GM18511 (cell line): ENCODE results near the gene METRN.
A peak's percentile ranks its signal among the peaks of the same experiment; 100 is the strongest.

Experiments
- ATAC-seq: cut with Tn5 transposase; IDR thresholded peaks from one replicate; pipeline ENCODE4 v1.9.1; 2021; ENCODE audit warnings: mild to moderate bottlenecking, moderate library complexity; ENCODE audit not compliant: unreplicated experiment

The METRN gene

GRCh38 chr16:721765-722540, 7.0 kb downstream of the METRN start:
- no peak for ATAC-seq

GRCh38 chr16:722835-723633, 8.1 kb downstream of the METRN start:
- no peak for ATAC-seq

- no peak for ATAC-seq
Measured at GRCh38 chr16:723695-724094, 8.8 kb downstream of the METRN start.

GRCh38 chr16:724188-725040, 9.5 kb downstream of the METRN start:
- ATAC-seq, result no peak

DNA sequence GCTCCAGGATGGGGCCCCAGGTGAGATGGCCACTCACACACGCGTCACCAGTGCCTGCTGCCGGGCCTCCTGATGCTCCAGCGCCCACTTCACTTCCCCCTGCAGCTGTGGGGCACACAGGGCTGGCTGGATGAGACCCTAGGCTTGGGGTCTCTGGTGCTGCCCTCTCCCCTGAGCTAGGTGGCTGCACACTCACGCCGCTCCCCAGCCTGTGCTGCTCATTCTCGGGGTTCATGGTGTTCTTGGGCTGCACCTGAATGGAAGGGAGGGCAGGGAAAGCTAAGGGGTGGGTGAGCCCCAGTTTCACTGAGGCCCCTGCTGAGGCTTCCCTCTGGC, 10.1 kb downstream of the METRN start:
- no peak for ATAC-seq

DNA sequence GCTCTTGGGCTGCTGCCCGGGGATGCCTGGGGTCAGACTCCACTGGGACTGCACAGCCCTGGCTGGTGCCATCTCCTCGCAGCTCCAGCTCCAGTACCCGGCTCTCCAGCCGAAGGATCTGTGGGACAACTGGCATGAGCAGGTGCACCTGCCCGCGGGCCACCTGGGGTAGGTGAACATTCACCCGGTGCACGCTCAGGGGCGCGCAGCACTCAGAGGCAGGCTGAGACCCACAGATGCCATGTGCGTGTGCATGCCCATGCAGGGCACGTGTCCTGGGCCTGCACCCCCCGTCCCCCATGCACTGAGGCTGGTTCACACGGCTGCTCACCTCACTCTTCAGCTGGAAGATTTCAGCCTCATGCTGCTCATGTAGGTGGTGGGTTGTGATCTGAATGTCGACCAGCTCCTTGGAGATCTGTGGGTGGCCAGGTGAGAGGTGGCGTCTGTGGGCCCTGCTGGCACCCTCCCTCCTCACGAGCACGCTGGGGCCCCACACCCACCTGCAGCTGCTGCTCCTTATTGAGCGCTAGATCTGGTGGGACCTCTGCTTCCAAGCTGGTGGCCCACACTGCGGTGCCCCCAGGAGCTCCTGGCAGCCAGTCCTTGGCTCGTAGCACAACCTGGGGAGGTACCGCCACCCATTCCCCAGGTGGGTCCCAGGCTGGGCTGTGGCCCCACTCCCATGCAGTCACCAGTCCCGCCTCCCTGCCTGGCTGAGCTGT, 10.7 kb downstream of the METRN start:
- ATAC-seq, result no peak

- no peak for ATAC-seq
Measured at GRCh38 chr16:726188-726437, 11.2 kb downstream of the METRN start.

DNA sequence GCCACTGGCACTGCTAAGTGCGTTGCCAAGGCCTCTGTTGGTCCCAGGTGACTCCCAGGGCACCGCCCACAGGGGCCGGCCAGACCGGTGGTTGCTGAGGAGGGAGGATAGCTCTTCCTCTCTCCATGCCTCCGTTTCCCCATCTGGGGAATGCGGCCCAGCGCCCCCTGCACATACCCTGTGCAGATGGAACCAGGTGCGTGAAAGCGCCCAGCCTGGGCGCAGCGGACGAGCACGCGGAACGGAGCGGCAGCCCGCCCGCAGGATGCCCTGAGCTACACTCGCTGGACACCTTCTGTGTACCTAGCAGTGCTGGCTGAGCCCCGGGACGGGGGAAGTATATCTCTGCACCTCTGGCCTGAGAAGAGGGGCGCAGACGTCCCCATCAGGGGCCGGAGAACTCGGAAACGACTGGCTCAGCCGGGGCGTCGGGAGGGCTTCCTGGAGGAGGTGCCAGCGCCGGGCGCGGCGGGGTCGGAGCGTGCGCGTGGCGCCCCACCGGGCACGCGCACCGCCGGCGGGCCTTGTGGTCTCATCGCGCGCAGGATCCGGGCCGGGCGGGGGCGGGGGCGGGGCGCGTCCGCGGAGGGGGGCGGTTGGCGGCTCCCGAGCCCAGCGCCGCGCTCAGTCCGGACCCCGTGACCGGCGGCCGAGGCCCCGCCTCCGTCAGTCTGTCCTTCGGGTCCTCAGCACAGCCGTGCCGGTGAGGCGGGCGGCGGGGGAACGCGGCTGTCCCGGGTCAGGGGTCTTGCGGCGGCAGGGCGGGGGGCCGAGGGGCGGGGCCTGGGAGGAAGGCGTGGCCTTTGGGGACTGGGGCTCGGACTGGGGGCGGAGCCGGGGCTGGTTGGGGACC, 11.7 kb downstream of the METRN start, which contains the start of the genes CCDC78 and HAGHL:
CCDC78 (minus strand) TSS at position 6 of the 853 bp plus-strand sequence. CDS start 76 bp downstream, outside the sequence.
HAGHL (plus strand) TSS at position 669 of the 853 bp plus-strand sequence. CDS start 404 bp downstream, outside the sequence.
- ATAC-seq, result no peak

DNA sequence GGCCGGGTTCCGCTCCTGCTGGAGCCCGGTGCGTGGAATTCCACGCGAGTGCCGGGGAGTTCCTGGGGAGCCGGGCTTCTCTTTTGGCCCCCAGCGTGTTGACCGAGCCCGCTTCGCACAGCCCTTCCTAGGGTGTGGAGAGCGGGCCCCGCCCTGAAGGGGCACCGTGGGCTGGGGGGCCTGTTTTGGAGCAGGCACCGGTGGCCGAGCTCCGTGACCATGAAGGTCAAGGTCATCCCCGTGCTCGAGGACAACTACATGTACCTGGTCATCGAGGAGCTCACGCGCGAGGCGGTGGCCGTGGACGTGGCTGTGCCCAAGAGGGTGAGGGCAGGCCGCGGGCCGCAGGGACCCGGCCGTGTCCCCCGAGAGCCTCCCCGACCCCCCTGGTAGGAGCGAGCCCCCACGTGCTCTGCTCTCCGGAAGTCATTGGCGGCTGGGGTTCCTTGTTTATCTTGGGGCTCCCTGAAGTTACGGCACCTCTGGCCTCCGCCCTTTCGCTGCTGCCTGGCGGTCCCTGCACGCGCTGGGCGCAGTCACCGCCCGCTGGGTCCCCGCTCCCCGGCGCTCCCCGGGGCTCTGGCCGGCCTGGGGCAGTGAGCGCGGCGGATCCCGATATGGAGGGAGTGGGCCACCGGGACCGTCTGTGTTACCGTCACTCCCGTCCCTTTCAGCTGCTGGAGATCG, 12.5 kb downstream of the METRN start:
- ATAC-seq, result no peak

DNA sequence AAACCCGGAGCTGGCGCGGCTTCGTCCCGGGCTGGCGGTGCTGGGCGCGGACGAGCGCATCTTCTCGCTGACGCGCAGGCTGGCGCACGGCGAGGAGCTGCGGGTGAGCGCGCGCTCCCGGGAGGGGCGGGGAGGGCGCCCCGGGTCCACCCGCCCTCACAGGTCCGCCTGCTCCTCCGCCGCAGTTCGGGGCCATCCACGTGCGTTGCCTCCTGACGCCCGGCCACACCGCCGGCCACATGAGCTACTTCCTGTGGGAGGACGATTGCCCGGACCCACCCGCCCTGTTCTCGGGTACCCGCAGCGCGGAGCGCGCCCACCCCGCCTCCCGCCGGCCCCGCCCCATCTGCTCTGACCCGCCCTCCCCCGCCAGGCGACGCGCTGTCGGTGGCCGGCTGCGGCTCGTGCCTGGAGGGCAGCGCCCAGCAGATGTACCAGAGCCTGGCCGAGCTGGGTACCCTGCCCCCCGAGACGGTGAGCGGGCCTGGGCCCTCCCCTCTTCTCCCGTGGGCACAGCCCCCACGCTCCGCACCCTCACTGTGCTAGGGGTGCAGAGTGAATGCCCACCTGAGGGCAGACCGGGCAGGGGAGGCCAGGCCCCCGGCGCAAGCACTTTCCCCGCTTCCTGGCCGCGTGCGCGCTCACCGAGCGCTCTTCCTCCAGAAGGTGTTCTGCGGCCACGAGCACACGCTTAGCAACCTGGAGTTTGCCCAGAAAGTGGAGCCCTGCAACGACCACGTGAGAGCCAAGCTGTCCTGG, 13.4 kb downstream of the METRN start:
- ATAC-seq, result peak; percentile 43

DNA sequence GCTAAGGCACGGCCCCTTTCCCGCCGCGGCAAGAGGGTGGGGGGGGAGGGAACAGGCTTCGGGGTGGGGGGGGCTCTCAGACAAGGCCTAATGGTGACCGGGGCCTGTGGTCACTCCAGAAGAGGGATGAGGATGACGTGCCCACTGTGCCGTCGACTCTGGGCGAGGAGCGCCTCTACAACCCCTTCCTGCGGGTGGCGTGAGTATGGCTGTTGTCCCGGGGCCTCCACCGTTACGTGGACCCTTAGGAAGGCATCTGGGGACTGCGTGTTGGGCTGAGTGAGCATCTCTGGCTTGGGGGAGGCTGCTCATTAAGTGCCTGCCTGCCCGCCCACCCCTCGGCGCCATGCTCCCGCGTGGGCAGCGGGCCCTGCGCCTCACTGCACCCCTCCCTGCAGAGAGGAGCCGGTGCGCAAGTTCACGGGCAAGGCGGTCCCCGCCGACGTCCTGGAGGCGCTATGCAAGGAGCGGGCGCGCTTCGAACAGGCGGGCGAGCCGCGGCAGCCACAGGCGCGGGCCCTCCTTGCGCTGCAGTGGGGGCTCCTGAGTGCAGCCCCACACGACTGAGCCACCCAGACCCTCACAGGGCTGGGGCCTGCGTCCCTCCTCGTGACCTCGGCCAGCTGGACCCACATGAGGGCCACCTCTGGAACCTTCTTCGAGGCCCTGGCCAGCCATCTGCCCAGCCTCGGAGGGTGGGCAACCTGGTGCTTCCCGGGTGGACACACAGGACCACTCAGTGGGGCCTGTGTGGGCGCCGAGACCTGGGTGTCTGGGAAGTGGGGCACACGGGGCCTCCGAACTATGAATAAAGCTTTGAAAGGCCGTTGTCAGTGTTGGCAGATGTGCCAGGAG, 14.2 kb downstream of the METRN start:
- no peak for ATAC-seq

- no peak for ATAC-seq
Measured at GRCh38 chr16:729768-730665, 15.1 kb downstream of the METRN start.

- no peak for ATAC-seq
Measured at GRCh38 chr16:730666-731509, 16.0 kb downstream of the METRN start.

DNA sequence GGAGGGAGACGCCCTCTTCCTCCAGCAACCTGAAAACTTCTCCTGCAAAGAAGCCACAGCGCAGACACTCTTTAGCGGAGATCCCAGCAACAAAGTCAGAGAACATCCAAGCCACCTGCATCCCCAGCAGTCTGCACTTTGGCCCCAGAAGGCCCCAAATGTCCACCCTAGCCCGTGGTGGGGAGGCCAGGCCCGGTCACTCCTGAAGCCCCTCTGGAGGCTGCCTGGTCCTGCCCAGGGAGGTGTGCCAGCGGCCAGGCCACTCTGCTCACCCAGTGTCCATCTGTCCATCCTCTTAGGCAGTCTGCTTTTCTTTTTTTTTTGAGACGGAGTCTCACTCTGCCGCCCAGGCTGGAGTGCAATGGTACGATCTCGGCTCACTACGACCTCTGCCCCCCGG, 17.4 kb downstream of the METRN start:
- no peak for ATAC-seq

GRCh38 chr16:732936-733335, 18.0 kb downstream of the METRN start:
- no peak for ATAC-seq
